Globus pallidus (tissue), 1 donor: Measurements from ENCODE around the gene UBE4B.
A peak's percentile ranks its signal among the peaks of the same experiment; 100 is the strongest.
"Not testable (repeated sequence)": the region's sequence is repeated elsewhere in the genome, so short reads cannot be mapped to it uniquely, and the experiment has no call there.

ENCODE experiments used
- DNase-seq: peaks from one replicate; pipeline ENCODE4 v3.0.0-alpha.2; 2015; ENCODE audit warnings: low spot score

UBE4B gene

DNA sequence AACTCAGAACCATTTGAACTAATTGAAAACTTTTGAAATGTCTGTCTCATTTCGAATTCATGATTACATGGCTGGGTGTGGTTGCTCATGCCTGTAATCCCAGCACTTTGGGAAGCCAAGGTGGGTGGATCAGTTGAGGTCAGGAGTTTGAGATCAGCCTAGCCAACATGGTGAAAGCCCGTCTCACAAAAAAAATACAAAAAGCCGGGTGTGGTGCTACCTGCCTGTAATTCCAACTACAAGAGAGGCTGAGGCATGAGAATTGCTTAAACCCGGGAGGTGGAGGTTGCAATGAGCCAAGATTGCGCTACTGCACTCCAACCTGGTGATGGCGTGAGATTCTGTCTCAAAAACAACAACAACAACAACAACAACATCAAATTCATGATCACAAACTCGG is 40.6 kb downstream of the UBE4B start:
- not testable (repeated sequence) for DNase-seq

DNA sequence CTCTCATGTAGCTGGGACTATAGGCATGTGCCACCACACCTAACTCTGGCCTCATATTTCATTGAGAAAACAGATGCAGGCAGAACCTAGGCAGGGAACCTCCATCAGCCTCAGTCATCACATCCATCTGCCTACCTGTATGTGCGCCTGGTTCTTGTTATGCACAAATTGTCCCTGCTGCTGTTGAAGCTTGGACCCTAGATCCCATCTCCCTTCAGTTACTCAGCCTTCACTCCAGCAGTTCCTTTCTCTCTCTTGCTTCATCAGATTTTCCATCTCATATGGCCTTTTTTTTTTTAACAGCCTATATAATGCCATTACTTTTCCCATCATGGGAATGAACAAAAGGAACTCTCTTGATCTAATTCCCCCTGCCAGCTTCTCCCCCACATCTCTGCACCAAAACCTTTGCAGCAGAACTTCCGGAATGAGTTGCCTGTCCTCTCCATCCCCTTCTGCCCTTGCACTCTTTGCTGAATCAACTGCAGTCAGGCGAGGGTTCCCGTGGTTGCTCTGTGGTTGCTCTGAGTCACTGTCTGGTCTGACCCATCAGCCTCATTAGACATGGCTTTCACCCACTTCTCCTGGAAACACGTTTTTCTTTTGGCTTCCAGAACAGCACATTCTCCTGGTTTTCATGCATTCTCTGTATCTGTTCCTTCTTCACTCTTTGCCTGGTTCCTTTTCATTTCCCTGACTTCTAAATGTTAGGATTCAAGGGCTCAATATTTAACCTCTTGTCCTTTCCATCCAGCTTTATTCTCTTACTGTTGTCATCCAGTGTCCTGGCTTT is 41.5 kb downstream of the UBE4B start:
- peak; percentile 79 for DNase-seq

DNA sequence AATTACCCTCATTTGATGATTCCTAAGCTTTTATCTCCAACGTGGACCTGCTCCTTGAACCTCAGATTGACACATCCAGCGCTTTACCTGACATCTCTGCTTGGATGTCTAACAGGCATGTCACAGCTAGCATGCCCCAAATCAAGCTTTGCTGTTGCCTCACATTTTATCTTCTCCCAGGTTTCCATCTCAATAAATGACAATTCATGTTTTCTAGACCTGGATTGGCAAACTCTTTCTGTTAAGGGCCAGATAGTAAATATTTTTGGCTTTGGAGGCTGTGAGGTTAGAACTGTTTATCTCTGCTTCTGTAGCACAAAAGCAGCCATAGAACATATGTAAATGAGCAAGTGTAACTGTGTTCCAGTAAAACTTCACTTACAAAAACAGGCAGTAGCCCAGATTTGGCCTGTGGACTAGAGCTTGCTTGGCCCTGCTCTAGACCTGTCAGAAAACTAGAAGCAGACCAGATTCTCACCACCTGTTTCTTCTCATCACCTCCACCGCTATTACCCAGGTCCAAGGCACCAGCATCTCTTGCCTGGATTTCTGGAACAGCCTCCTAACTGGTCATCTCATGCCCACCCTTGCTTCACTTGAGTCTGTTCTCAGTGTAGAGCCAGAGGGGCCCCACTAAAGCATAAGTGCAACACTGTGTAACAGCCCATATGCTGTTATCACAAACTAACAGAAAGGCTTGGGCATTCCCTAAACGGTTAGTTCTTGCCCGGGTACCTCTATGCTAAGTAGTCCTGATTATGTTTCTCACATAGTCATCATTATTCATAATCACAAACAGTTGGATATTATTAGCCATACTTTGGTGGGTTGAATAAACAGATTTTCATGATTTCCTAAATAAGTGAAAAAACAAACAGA is 42.3 kb downstream of the UBE4B start:
- peak; percentile 63 for DNase-seq

DNA sequence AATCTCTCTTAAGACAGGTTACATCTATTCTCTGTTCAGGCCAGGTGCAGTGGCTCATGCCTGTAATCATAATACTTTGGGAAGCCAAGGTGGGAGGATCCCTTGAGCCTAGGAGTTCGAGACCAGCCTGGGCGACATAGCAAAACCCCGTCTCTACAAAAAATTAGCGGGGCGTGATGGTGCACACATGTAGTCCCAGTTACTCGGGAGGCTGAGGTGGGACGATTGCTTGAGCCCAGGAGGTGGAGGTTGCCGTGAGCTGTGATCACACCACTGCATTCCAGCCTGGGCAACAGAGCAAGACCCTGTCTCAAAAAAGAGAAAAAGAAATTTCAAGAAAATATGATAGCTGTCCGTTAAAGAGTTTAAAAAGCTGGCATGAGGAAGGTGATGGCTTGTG is 43.0 kb downstream of the UBE4B start:
- no peak for DNase-seq

DNA sequence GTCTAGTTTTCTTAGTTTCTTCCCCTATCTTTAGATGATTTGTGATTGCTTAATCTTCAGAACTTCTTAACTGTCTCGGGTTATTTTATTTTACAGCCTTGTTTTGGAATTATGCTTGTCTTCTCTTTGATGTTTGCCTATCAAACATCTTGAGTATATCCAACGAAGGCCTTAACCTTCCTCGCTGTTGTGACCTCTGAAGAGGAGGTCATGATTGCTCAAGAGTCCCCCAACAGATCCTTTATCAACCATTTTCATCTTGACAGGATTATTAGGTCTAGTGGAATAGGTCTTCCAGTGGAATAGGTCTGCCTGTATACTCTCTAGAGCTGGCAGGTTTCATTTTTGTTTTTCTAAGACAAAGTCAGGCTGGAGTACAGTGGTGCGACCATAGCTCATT is 45.7 kb downstream of the UBE4B start:
- DNase-seq = no peak

DNA sequence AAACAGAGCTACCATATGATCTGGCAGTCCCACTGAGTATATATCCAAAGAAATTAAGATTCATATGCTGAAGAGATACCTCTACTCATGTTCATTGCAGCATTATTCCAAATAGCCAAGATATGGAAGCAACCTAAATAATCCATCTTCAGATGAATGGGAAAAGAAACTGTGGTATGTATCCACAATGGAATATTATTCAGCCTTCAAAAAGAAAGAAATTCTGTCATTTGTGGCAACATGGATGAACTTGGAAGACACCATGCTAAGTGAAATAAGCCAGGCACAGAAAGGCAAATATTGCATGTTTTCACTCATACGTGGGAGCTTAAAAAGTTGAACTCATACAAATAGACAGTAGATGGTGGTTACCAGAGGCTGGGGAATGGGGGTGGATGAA is 47.8 kb downstream of the UBE4B start:
- no peak for DNase-seq

DNA sequence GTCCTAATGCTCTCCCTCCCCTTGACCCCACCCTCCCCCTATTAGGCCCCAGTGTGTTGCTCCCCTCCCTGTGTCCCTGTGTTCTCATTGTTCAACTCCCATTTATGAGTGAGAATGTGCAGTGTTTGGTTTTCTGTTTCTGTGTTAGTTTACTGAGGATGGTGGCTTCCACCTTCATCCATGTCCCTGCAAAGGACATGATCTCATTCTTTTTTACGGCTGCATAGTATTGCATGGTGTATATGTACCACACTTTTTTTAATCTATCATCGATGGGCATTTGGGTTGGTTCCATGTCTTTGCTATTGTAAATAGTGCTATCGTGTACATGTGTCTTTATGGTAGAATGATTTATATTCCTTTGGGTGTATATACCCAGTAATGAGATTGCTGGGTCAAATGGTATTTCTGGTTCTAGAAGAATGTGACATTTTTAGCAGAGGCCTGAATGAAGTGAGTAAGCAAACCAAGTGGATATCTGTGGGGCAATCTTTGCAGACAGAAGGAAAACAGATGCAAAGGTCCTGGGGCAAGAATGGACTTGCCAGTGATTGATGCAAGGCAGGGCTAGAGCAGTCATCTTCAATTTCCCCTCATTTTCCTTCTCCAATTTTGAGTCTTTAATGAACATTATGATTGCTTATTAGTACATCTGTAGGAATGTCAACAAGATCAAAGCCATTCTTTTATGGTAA is 50.2 kb downstream of the UBE4B start:
- DNase-seq = no peak

DNA sequence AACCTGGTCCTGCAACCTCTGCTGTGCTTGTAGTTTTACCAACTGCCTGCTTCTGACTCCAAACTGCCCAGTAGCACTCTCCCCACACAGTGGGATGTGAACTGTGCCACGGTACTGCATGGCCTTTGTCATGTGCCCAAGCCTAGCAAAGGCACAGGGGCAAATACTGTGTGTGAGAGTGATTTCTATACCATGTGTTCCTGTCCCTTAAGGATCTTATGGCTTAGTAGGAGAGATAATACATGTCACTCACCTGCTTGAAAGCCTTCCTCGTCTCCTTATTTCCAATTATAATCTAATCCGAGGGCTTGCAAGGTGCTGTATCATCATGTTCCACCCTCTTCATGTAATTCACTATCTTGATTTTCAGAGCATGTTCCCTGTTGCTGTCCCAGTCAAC is 51.3 kb downstream of the UBE4B start:
- no peak for DNase-seq

DNA sequence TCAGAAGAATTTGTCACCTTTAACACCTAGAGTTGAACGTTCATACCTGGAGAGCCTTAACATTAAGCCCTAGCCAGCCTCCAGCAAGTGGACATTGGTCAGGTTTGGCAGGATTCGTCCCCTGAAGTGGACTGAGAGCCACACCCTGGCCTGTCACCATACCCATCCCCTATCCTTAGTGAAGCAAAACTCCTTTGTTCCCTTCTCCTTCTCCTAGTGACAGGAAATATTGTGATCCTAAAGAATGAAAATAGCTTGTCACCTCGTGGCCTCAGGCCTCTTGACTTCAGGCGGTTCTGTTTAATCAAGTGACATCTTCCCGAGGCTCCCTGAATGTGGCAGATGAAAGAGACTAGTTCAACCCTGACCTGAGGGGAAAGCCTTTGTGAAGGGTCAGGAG is 52.3 kb downstream of the UBE4B start:
- DNase-seq = no peak

DNA sequence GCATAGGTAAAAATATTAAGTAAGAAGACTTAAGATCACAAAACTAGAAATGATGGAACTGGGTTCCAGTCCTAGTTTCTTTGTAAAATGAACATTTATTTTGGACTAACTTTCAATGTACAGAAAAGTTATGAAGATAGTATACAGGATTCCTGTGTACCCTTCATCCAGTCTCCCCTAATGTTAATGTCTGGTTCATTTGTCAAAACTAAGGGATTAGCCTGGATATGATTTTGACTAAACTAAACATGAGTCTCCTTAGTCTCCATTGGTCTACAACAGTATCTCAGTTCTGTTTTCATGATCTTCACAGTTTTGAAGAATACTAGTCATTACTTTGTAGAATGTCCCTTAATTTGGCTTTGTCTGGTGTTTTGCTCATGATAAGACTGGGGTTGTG is 54.5 kb downstream of the UBE4B start:
- DNase-seq = no peak

DNA sequence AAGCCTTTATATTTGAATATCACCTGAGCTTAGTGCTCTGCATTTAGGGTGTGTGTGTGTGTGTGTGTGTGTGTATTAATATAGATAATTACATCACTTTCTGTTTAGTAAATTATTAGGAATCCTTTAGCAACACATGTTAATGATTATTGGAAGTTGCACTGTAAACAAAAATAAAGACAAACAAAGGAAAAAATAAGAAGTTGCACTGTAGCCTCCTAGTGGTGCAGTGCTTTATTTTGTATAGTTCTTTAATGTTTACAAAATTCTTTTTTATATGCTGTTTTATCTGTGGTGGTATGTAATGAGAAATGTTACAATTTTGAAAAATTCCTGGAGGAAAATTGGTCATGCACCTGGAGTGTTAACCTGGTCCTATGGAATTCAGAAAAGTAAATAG is 69.2 kb downstream of the UBE4B start:
- no peak for DNase-seq

DNA sequence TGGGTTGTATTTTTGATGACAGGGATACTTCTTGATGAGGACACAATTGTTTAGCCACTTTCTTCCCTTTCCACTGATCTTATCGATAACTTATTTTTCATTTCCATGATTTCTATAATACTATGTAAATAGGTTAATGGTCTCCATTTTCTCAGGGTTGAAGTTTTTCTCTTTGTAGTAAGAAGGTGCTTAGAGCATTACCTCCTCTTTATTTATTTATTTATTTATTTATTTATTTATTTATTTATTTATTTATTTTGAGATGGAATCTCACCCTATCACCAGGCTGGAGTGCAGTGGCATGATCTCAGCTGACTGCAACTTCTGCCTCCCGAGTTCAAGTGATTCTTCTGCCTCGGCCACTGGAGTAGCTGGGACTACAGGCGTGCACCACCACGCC is 70.4 kb downstream of the UBE4B start:
- DNase-seq = no peak

DNA sequence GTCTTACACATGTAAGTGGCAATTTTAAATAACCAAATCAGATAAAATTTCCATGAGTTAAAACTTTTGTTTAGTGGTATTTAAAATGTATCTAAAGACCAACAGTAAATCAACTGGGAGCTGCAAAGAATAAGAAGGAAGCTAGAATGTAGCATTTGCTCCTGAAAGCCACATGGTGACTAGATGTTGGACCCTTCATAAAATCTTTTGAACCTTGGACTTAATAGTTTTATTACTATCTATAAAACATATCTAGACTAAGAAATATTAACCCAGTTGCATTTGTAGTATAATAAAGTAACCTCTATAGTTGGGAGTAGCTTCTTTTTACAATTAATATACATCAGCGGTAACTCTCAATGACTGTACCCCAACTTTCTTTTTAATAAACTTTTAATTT is 72.1 kb downstream of the UBE4B start:
- DNase-seq = no peak

DNA sequence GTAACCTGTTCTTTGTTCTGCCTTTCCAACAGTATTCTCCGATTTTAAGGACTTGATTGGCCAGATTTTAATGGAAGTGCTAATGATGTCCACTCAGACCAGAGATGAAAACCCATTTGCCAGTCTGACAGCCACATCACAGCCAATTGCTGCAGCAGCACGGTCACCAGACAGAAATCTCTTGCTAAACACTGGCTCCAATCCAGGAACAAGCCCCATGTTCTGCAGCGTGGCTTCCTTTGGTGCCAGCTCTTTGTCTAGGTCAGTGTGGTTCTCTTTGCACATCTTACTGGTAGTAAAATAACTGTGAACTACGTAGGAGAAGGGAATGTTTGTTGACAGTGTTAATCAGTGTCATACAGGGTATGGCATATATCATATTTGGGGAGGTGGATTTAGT is 72.7 kb downstream of the UBE4B start:
- DNase-seq = peak; percentile 77

DNA sequence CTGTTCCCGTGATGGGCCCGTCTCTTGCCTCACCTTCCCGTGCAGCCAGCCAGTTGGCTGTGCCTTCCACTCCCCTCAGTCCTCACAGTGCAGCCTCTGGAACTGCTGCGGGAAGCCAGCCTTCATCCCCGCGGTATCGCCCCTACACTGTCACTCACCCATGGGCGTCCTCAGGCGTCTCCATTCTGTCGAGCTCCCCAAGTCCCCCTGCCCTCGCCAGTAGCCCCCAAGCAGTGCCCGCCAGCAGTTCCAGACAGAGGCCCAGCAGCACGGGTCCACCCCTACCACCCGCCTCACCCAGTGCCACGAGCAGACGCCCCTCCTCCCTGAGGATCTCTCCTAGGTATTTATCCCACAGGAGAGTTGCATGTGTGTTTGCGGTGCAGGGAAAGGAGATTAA is 73.5 kb downstream of the UBE4B start:
- DNase-seq = no peak

DNA sequence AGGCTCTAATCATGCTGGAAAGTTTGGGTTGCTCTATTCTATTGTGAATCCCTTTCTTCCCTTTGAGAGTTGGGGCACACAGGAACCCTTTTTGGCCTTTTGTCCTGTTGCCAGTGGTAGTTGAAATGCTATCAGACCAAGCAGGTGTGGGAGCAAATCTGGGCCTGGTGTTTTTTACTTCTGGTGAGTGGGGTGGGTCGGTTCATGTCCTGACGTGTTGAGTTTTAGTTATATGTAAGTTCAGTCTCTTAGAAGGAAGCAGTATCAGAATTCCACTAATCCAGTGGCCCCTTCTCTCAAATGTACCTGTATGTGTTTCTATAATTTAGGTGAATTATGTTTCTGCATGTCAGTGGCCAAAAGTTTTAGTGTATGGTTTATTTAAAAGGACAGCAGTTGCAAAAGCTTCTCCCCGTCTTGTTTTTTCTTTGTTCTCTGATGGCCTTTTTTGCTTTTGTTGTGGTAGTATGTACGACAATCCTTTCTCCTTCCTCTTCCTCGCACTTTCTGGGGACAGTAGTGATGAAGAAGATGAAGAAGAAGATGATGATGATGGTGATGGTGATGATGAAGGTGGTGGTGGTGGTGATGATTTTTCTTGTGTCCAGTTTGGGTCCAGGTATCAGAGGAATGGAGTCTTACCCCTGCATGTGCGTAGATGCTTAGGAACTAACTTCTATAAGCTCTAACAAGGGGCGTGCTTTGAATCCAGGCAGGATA is 74.2 kb downstream of the UBE4B start:
- DNase-seq = no peak

DNA sequence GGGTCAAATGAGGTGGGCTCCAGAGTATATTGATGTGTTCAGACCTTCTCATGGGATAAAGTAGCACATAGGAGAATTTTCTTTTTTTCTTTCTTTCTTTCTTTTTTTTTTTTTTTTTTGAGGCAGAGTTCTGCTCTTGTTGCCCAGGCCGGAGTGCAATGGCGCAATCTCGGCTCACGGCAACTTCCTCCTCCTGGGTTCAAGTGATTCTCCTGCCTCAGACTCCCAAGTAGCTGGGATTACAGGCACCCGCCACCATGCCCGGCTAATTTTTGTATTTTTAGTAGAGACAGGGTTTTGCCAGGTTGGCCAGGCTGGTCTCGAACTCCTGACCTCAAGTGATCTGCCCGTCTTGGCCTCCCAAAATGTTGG is 74.7 kb downstream of the UBE4B start:
- DNase-seq = not testable (repeated sequence)

DNA sequence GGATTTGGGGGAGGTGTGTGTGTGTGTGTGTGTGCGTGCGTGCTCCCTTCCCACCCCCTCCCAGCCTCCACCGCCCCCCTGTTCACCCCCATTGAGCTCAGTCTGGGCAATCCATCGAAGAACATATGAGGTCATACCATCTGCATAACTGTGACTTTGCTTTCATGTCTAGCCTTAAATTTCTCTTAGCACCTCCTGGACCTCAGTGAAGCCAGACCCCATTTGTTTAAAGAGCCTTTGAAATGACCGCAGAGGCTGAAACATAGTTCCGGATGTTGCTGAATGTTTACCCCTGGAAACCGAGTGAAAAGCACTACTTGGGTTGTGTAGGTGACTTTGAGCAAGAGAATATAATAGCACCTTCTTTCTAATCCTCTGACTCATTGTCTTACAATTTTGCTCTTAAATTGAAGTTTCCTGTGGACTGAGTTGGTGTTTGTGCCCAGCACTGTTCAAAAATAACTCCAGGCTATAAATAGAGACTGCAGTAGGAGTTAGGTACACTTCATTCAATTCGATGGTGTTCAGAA is 75.4 kb downstream of the UBE4B start:
- DNase-seq = no peak

DNA sequence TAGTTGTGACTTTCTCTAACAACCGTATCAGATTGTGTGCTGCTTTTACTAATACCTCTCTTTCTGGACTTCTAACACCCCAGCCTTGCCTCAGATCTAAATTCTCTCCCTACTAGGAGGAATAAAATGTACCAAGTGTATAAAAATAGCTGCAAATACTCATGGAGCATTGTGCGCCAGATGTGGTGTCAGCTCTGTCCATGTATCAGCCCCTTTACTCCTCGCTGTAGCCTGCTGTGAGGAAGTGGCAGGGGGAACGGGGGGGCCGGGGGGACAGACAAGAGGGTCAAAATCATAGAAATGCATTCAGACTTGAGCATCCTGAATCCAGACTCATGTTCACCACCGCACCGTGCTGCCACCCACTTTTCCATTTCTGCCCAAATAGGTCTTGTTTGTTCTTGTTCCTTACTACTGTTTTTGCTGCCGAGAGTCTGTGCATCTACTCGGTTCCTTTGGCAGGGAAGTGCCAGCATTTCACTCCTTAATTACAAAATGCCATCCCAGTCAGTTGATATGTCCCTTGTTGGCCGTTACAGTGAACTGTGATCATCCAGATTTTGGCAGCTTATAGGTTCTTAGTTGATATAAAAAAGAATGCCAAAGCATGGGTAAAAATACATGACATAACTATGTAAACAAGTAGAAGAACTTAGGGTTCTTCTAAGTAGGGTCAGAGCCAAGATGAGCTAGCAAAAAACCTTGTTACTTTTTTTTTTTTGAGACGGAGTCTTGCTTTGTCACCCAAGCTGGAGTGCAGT is 76.4 kb downstream of the UBE4B start:
- peak; percentile 54 for DNase-seq

DNA sequence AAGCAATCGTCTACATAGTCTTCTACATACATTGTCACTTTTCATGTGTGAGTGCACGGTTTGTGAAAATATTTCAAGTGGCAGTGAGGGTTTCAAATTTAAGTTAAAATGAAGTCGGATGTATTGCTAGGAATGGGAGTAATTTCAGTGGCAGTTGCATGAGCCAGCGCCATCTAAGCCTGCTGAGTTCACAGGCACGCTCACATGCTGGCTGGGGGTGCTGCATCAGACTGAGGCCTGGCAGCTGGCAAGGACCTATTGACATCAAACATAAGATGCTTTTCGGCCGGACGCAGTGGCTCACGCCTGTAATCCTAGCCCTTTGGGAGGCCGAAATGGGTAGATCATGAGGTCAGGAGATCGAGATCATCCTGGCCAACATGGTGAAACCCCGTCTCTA is 80.7 kb downstream of the UBE4B start:
- DNase-seq = peak; percentile 80

DNA sequence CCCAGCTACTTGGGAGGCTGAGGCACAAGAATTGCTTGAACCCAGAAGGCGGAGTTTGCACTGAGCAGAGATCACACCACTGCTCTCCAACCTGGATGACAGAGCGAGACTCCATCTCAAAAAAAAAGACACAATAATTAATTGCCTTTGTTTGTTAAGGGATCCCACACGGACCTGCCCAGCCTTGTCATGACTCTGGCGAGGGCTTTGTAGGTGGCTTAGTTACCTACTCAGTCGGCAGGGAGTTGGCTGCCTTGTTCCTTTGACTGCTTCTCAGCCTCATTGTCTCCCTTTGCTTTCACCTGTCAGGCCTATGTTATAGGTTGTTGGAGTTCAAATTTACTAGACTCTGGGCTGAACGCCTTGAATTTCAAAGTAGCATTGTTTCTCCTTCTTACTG is 82.0 kb downstream of the UBE4B start:
- DNase-seq = no peak
